OCI-LY7 (cell line): ENCODE measurements around the gene MAP3K14. TPM values are rescaled to one million over a fixed set of nuclear protein-coding genes. Genes with fewer than 3 reads are reported as not detected.

Experiments used
- BruUV-seq: library from RNA; stranded (reverse); fragments of 400-500 nt; replicated peaks from 2 replicates; lab custom pipeline; 2021; lab: Mats Ljungman, UMichigan
- CTCF ChIA-PET: fragments of 300-600 bp; sonication (Branson Sonifier 250); formaldehyde crosslinking; loops from one replicate; lab custom pipeline; 2022; ENCODE audit warnings: antibody characterized with exemption; ENCODE audit not compliant: unreplicated experiment; lab: Charles Lee
- POLR2A ChIA-PET: fragments of 300-600 bp; sonication (Branson Sonifier 250); formaldehyde crosslinking; loops from one replicate; lab custom pipeline; 2022; ENCODE audit warnings: antibody characterized with exemption; lab: Charles Lee
- DNase-seq: peaks from one replicate; pipeline ENCODE4 v3.0.0-alpha.2; 2015; ENCODE audit warnings: low spot score
- H2AFZ ChIP-seq: fragments of 200-600 bp; sonication (generic), shearing (Covaris generic); 2 replicates; pipeline ENCODE4 v1.6.1; 2014; ENCODE audit warnings: mild to moderate bottlenecking, antibody characterized with exemption, low read length, moderate library complexity
- H3K27ac ChIP-seq: fragments of 200-600 bp; sonication (generic); 2 replicates; pipeline ENCODE4 v1.5.1; 2014; ENCODE audit warnings: mixed run types, low read depth, mild to moderate bottlenecking, moderate library complexity, low read length, inconsistent platforms; ENCODE audit not compliant: poor library complexity, severe bottlenecking
- H3K36me3 ChIP-seq: fragments of 200-600 bp; sonication (generic); 2 replicates; pipeline ENCODE4 v1.6.1; 2014; ENCODE audit warnings: mild to moderate bottlenecking, antibody characterized with exemption, low read length, moderate library complexity, mixed read lengths; ENCODE audit not compliant: insufficient read depth
- H3K4me1 ChIP-seq: fragments of 200-600 bp; sonication (generic); 2 replicates; pipeline ENCODE4 v1.5.1; 2014; ENCODE audit warnings: mild to moderate bottlenecking, low read length; ENCODE audit not compliant: insufficient read depth, poor library complexity, severe bottlenecking
- H3K4me2 ChIP-seq: fragments of 200-600 bp; sonication (generic); 2 replicates; pipeline ENCODE4 v1.6.1; 2014; ENCODE audit warnings: mild to moderate bottlenecking, low read length
- H3K4me3 ChIP-seq: fragments of 200-600 bp; sonication (generic); 2 replicates; pipeline ENCODE4 v1.5.1; 2014; ENCODE audit warnings: mild to moderate bottlenecking, low read depth, low read length; ENCODE audit not compliant: poor library complexity, severe bottlenecking
- H3K79me2 ChIP-seq: fragments of 200-600 bp; sonication (generic); 2 replicates; pipeline ENCODE4 v1.6.1; 2016; ENCODE audit warnings: low read depth, mild to moderate bottlenecking, low read length, moderate library complexity, mixed read lengths; ENCODE audit not compliant: insufficient read depth
- H3K9me2 ChIP-seq: fragments of 200-600 bp; sonication (generic); 2 replicates; pipeline ENCODE4 v1.6.1; 2016; ENCODE audit warnings: mild to moderate bottlenecking, low read length, mixed read lengths; ENCODE audit not compliant: insufficient read depth
- H3K9me3 ChIP-seq: fragments of 200-600 bp; sonication (generic); 2 replicates; pipeline ENCODE4 v1.6.1; 2014; ENCODE audit warnings: mild to moderate bottlenecking, mixed run types, low read length, mixed read lengths
- H4K20me1 ChIP-seq: fragments of 200-600 bp; sonication (generic); 2 replicates; pipeline ENCODE4 v1.6.1; 2014; ENCODE audit warnings: mild to moderate bottlenecking, antibody characterized with exemption, low read length, moderate library complexity, mixed read lengths; ENCODE audit not compliant: insufficient read depth
- EZH2phosphoT487 ChIP-seq: fragments of 200-600 bp; sonication (generic); IDR thresholded peaks from 2 replicates; pipeline ENCODE4 v1.6.1; 2018; ENCODE audit warnings: low read depth, borderline replicate concordance, mild to moderate bottlenecking, mixed run types, antibody characterized with exemption, low read length, moderate library complexity, mixed read lengths
- intact Hi-C: fragments of 100-400 bp; cut with micrococcal nuclease; formaldehyde crosslinking; loops from one replicate; pipeline ENCODE4 v1.10.0; 2022; ENCODE audit not compliant: unreplicated experiment
- total RNA-seq, 2 experiments: library from RNA; depleted of rRNA in 1 of 2; stranded (reverse); fragments of >200 nt in 1 of 2; shearing (Covaris generic) in 1 of 2; gene quantifications; 2 replicates each; pipeline ENCODE4 v1.2.3, GENCODE V29; 2014 to 2022
- TF ChIP-seq, protein P1 (sequence below): fragments of 200-600 bp; sonication (generic); conservative IDR thresholded peaks from 2 replicates; pipeline ENCODE4 v1.5.1; 2014; ENCODE audit warnings: mild to moderate bottlenecking, antibody characterized with exemption, low read length, moderate library complexity, mixed read lengths

MAP3K14 gene
- total RNA-seq, 2 experiments from 2014 or later, result 12.3 to 21.2 TPM

- Histone ChIP-seq H3K79me2 (peaks cover 55% of the 10 kb centered on the region), H3K4me2 (peak overlapping the region; percentile 98), H3K36me3 (no peaks in the 10 kb centered on the region), H4K20me1 (peaks cover 7% of the 10 kb centered on the region; the same call in 1 of the 2 replicates), H3K27ac (peak overlapping the region; percentile 97), H3K4me3 (peak overlapping the region; percentile 96), H2AFZ (no peak overlapping the region), H3K4me1 (peaks cover 62% of the 10 kb centered on the region), H3K9me3 (no peaks in the 10 kb centered on the region), H3K9me2 (no peaks in the 10 kb centered on the region)
- no TSS peak for BruUV-seq
- ChIA-PET POLR2A (interaction anchor here (0.6 to 1.0 kb wide), 2 partner anchors 9 to 80 kb away, joined by 3 read pairs; no protein-coding TSS in a partner anchor), CTCF (no interaction called here)
- DNase-seq, result no peak
- TF ChIP-seq, protein P1, sequence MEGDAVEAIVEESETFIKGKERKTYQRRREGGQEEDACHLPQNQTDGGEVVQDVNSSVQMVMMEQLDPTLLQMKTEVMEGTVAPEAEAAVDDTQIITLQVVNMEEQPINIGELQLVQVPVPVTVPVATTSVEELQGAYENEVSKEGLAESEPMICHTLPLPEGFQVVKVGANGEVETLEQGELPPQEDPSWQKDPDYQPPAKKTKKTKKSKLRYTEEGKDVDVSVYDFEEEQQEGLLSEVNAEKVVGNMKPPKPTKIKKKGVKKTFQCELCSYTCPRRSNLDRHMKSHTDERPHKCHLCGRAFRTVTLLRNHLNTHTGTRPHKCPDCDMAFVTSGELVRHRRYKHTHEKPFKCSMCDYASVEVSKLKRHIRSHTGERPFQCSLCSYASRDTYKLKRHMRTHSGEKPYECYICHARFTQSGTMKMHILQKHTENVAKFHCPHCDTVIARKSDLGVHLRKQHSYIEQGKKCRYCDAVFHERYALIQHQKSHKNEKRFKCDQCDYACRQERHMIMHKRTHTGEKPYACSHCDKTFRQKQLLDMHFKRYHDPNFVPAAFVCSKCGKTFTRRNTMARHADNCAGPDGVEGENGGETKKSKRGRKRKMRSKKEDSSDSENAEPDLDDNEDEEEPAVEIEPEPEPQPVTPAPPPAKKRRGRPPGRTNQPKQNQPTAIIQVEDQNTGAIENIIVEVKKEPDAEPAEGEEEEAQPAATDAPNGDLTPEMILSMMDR, result no peak
- no peak for TF ChIP-seq EZH2phosphoT487
- intact Hi-C loops, result no loop called here
These were observed 93.8 kb downstream of the MAP3K14 start for GRCh38 chr17:45222996-45223538.

- H3K36me3 ChIP-seq, result no peaks in the 10 kb centered on the region
- H4K20me1 ChIP-seq, result peaks cover 7% of the 10 kb centered on the region; the same call in 1 of the 2 replicates
- ChIA-PET CTCF (interaction anchor here (1.3 kb wide), 1 partner anchor 13 kb away, joined by 5 read pairs; no protein-coding TSS in a partner anchor), POLR2A (interaction anchor here (1.0 kb wide), 1 partner anchor 9 kb away, joined by 3 read pairs; no protein-coding TSS in a partner anchor)
- DNase-seq, result peak; percentile 62
- H3K9me2 ChIP-seq, result no peaks in the 10 kb centered on the region
- TF ChIP-seq, protein P1, result no peak
- no peak for TF ChIP-seq EZH2phosphoT487
- peak overlapping the region; percentile 96 for H3K4me3 ChIP-seq
- no TSS peak for BruUV-seq
- intact Hi-C loops, result no loop called here
- H3K9me3 ChIP-seq, result no peaks in the 10 kb centered on the region
- peak overlapping the region; percentile 97 for H3K27ac ChIP-seq
- peaks cover 56% of the 10 kb centered on the region for H3K4me1 ChIP-seq
- H2AFZ ChIP-seq, result no peak overlapping the region
- H3K79me2 ChIP-seq, result peaks cover 49% of the 10 kb centered on the region
- peak overlapping the region; percentile 98 for H3K4me2 ChIP-seq
These were observed 94.4 kb downstream of the MAP3K14 start for GRCh38 chr17:45222289-45222995.

- Histone ChIP-seq H3K9me3 (no peaks in the 10 kb centered on the region), H3K4me3 (peak overlapping the region; percentile 96), H3K79me2 (peaks cover 44% of the 10 kb centered on the region), H3K27ac (peak overlapping the region; percentile 97), H3K4me2 (peak overlapping the region; percentile 98), H4K20me1 (peaks cover 7% of the 10 kb centered on the region; the same call in 1 of the 2 replicates), H3K4me1 (peaks cover 51% of the 10 kb centered on the region), H3K9me2 (no peaks in the 10 kb centered on the region), H2AFZ (no peak overlapping the region), H3K36me3 (no peaks in the 10 kb centered on the region)
- intact Hi-C loops, result no loop called here
- ChIA-PET POLR2A (no interaction called here), CTCF (interaction anchor here (0.7 to 1.3 kb wide), 2 partner anchors 13 to 49 kb away, joined by 3 to 5 read pairs; no protein-coding TSS in a partner anchor)
- BruUV-seq, result no TSS peak
- TF ChIP-seq, protein P1, result no peak
- TF ChIP-seq EZH2phosphoT487, result no peak
- no peak for DNase-seq
These were observed 94.9 kb downstream of the MAP3K14 start for GRCh38 chr17:45222014-45222288.
